OCI-LY3 (cell line): ENCODE measurements around the gene HLA-DQA1.

Source experiments
- CTCF ChIP-seq: fragments of 200-600, 300-600 bp; sonication (generic); IDR thresholded peaks from 2 replicates; pipeline ENCODE4 v1.5.1; 2014; ENCODE audit warnings: antibody characterized with exemption, low read length, low read depth
- EZH2phosphoT487 ChIP-seq: fragments of 200-600 bp; shearing (Covaris generic); IDR thresholded peaks from 2 replicates; pipeline ENCODE4 v1.6.1; 2018; ENCODE audit warnings: antibody characterized with exemption, mixed run types, low read depth

DNA sequence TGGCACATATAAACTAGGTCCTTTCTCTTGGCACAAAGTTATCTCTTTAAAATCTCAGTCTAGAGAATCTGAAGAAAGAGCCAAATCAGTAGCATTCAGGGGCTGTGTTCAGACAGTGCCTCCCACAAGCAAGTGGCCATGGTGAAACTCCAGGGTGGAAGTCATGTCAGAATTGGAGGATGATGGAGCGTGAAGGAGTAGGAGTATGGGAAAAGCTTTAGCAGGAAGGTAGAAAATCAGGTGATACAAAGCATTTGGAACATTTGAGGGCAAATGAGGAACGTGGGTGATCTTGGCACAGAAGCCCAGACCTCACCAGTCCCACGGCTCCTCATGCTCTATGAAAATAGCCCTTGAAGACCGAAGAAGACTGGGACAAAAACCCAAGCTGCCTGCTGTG is 32.0 kb downstream of the HLA-DQA1 start:
- TF ChIP-seq CTCF, result no peak
- no peak for TF ChIP-seq EZH2phosphoT487
